Adipocyte (in vitro differentiated cells): Measurements from ENCODE around the gene MACROD2.

Experiments used
- DNase-seq: peaks from one replicate; pipeline ENCODE4 v3.0.0-alpha.2; 2015; ENCODE audit warnings: low read depth
- H3K27me3 ChIP-seq: replicated peaks from 2 replicates; pipeline ENCODE4 v1.7.0; 2013; ENCODE audit warnings: mild to moderate bottlenecking, low read length, moderate library complexity; ENCODE audit not compliant: control insufficient read depth, insufficient read depth
- H3K36me3 ChIP-seq: 2 replicates; pipeline ENCODE4 v1.7.0; 2013; ENCODE audit warnings: low read length, mild to moderate bottlenecking, moderate library complexity; ENCODE audit not compliant: control insufficient read depth, insufficient read depth, severe bottlenecking
- H3K4me1 ChIP-seq: 2 replicates; pipeline ENCODE4 v1.7.0; 2013; ENCODE audit warnings: mild to moderate bottlenecking, low read length, moderate library complexity; ENCODE audit not compliant: control insufficient read depth, insufficient read depth
- H3K4me3 ChIP-seq: 2 replicates; pipeline ENCODE4 v1.7.0; 2013; ENCODE audit warnings: mild to moderate bottlenecking, low read length, moderate library complexity
- H3K9ac ChIP-seq: 2 replicates; pipeline ENCODE4 v1.7.0; 2013; ENCODE audit warnings: mild to moderate bottlenecking, low read length, moderate library complexity
- H3K9me3 ChIP-seq: 2 replicates; pipeline ENCODE4 v1.7.0; 2013; ENCODE audit warnings: mild to moderate bottlenecking, low read length, moderate library complexity; ENCODE audit not compliant: control insufficient read depth

Gene MACROD2

GRCh38 chr20:15166744-15167143 lies 1171.4 kb downstream of the MACROD2 start:
- no peak for DNase-seq
- Histone ChIP-seq H3K9me3 (peaks cover 2% of the 10 kb centered on the region), H3K4me3 (no peak overlapping the region), H3K27me3 (no peaks in the 10 kb centered on the region), H3K9ac (no peak overlapping the region), H3K4me1 (no peaks in the 10 kb centered on the region), H3K36me3 (no peaks in the 10 kb centered on the region)

DNA sequence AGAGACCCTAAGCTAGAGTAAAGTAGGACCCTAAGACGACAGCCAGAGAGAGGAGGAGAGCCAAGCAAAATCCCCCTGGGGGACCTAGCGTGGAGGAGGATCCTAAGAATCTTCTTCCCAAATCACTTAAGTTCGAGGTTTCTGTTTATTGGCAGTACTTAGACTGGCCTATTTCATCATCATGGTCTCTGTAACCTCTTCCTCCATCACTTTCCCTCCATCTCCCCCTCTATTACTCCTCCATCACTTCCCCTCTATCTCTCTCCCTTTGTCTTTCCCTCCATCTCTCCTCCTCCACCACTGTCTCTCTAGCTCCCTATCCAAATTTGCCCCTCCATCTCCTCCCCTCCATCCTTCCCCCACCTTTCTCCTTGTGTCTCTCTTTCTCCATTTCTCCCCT lies 1175.7 kb downstream of the MACROD2 start:
- no peak for DNase-seq
- Histone ChIP-seq H3K9me3 (peaks cover 21% of the 10 kb centered on the region), H3K9ac (no peak overlapping the region), H3K4me1 (no peaks in the 10 kb centered on the region), H3K4me3 (no peak overlapping the region), H3K36me3 (no peaks in the 10 kb centered on the region), H3K27me3 (no peaks in the 10 kb centered on the region)

DNA sequence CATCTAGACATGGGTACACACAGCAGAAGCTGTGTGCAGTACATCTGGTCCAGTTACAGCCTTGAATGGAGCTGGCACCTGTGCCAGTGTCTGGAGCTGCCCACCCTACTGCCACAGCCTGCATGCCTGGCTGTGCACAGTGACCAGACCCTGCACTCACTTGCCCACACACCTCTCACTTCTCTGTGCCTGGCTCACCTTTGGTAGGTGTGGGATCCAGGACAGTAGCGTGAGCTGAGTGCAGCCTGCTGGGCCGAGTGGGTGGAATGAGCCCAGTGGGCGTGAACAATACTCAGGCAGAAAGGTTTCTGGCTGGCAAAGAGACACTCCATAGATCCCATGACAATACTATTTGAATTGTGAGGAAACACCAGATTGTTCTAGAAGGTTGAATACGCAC lies 1181.6 kb downstream of the MACROD2 start:
- no peak for DNase-seq
- Histone ChIP-seq H3K9me3 (peaks cover 30% of the 10 kb centered on the region), H3K27me3 (no peaks in the 10 kb centered on the region), H3K4me1 (no peaks in the 10 kb centered on the region), H3K36me3 (no peaks in the 10 kb centered on the region), H3K9ac (no peak overlapping the region), H3K4me3 (no peak overlapping the region)

DNA sequence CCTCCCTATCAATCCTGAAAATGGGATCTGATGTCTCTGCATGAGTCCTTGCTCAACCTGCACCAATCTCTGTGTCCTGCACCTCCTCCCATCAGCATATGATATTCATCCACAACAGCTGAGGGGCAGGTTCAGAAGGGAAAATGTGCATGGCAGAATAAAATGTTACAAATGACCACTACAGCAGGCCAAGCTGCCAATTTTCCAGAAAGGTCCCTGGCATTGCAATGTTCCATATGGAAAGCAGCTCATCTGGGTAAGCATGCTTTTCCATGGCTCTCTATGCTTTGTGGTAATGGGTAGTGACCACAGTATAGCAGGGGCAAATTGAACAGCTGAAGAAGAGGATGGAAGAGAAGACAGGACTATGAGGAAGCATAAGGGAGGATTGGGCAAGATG lies 1183.3 kb downstream of the MACROD2 start:
- H3K4me1 ChIP-seq = no peaks in the 10 kb centered on the region
- H3K27me3 ChIP-seq = no peaks in the 10 kb centered on the region
- no peak overlapping the region for H3K9ac ChIP-seq
- no peak overlapping the region for H3K4me3 ChIP-seq
- no peak for DNase-seq
- peaks cover 21% of the 10 kb centered on the region for H3K9me3 ChIP-seq
- H3K36me3 ChIP-seq = no peaks in the 10 kb centered on the region

DNA sequence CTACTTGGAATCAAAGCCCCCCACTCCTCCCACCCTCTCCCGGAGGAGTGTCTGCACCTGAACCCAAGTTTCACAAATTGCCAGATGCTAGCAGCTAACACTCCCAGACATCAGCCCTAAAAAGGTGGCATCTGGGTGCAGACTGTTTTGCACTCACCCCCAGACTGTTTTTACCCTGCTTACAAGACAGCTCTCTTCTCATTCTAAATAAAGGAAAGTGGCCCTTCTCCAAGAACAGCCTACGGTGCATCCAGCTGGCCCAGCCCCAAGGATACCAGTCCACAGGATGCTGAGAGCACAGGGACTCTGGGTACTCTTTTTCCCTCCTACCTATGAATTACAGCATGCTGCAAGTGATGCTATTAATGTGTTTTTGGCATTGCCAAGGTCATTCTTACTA lies 1184.1 kb downstream of the MACROD2 start:
- no peaks in the 10 kb centered on the region for H3K36me3 ChIP-seq
- no peak overlapping the region for H3K4me3 ChIP-seq
- H3K9ac ChIP-seq = no peak overlapping the region
- H3K9me3 ChIP-seq = peaks cover 15% of the 10 kb centered on the region
- no peaks in the 10 kb centered on the region for H3K4me1 ChIP-seq
- H3K27me3 ChIP-seq = no peaks in the 10 kb centered on the region
- DNase-seq = no peak

GRCh38 chr20:15179781-15180180 lies 1184.5 kb downstream of the MACROD2 start:
- H3K36me3 ChIP-seq = no peaks in the 10 kb centered on the region
- H3K4me3 ChIP-seq = no peak overlapping the region
- H3K9ac ChIP-seq = no peak overlapping the region
- DNase-seq = no peak
- H3K9me3 ChIP-seq = peaks cover 15% of the 10 kb centered on the region
- H3K4me1 ChIP-seq = no peaks in the 10 kb centered on the region
- no peaks in the 10 kb centered on the region for H3K27me3 ChIP-seq

- no peak for DNase-seq
- Histone ChIP-seq H3K9me3 (no peaks in the 10 kb centered on the region), H3K4me3 (no peak overlapping the region), H3K36me3 (no peaks in the 10 kb centered on the region), H3K4me1 (peaks cover 5% of the 10 kb centered on the region), H3K9ac (no peak overlapping the region), H3K27me3 (no peaks in the 10 kb centered on the region)
Observed at GRCh38 chr20:15185322-15185721, 1190.0 kb downstream of the MACROD2 start.

GRCh38 chr20:15185913-15186312 lies 1190.6 kb downstream of the MACROD2 start:
- H3K36me3 ChIP-seq = no peaks in the 10 kb centered on the region
- H3K4me1 ChIP-seq = peaks cover 5% of the 10 kb centered on the region
- H3K27me3 ChIP-seq = no peaks in the 10 kb centered on the region
- no peak for DNase-seq
- no peak overlapping the region for H3K9ac ChIP-seq
- H3K9me3 ChIP-seq = no peaks in the 10 kb centered on the region
- no peak overlapping the region for H3K4me3 ChIP-seq

GRCh38 chr20:15187612-15188011 lies 1192.3 kb downstream of the MACROD2 start:
- no peaks in the 10 kb centered on the region for H3K36me3 ChIP-seq
- no peaks in the 10 kb centered on the region for H3K9me3 ChIP-seq
- no peaks in the 10 kb centered on the region for H3K27me3 ChIP-seq
- H3K9ac ChIP-seq = no peak overlapping the region
- peaks cover 5% of the 10 kb centered on the region for H3K4me1 ChIP-seq
- no peak overlapping the region for H3K4me3 ChIP-seq
- DNase-seq = no peak

DNA sequence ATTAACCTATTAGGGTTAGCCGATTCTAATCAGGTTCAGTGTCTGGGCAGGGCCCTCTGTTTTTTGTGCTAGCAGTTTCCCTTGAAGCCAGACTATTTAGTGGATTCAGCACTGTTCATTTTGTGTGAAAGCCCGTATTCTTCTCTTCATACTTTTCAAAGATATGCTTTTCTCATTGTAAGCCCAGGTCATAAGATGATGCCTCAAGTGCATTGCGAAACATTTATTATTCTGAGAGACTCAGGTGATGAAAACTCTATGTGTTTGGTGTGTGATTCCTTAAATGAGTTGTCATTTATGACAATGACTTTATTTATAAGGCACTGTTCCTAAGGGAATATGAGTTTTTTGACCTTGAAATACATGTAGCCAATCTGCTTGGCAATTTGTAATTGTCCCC lies 1193.1 kb downstream of the MACROD2 start:
- Histone ChIP-seq H3K27me3 (no peaks in the 10 kb centered on the region), H3K36me3 (no peaks in the 10 kb centered on the region), H3K9ac (no peak overlapping the region), H3K4me1 (peaks cover 5% of the 10 kb centered on the region), H3K4me3 (no peak overlapping the region), H3K9me3 (no peaks in the 10 kb centered on the region)
- no peak for DNase-seq

GRCh38 chr20:15191082-15191723 lies 1195.9 kb downstream of the MACROD2 start:
- no peaks in the 10 kb centered on the region for H3K9me3 ChIP-seq
- H3K36me3 ChIP-seq = no peaks in the 10 kb centered on the region
- no peaks in the 10 kb centered on the region for H3K27me3 ChIP-seq
- H3K4me1 ChIP-seq = no peaks in the 10 kb centered on the region
- no peak for DNase-seq
- no peak overlapping the region for H3K9ac ChIP-seq
- no peak overlapping the region for H3K4me3 ChIP-seq

GRCh38 chr20:15195378-15195777 lies 1200.1 kb downstream of the MACROD2 start:
- H3K36me3 ChIP-seq = no peaks in the 10 kb centered on the region
- H3K4me1 ChIP-seq = peaks cover 6% of the 10 kb centered on the region
- no peak overlapping the region for H3K4me3 ChIP-seq
- no peak overlapping the region for H3K9ac ChIP-seq
- DNase-seq = peak; percentile 19
- H3K27me3 ChIP-seq = no peaks in the 10 kb centered on the region
- H3K9me3 ChIP-seq = no peaks in the 10 kb centered on the region
